ENCODE data around the gene ANKRD11. TPM values are rescaled to one million over a fixed set of nuclear protein-coding genes. Genes with fewer than 3 reads are reported as not detected.
"Not testable (repeated sequence)": the region's sequence is repeated elsewhere in the genome, so short reads cannot be mapped to it uniquely, and the experiment has no call there.

The ANKRD11 gene
- total and polyA plus RNA-seq, 2 donors: 51.2 to 73.3 TPM

GRCh38 chr16:89275837-89276720 is 214.3 kb downstream of the ANKRD11 start:
- WGBS: 93% methylated on average over 39 of the region's 39 CpGs
- Histone ChIP-seq H3K27ac (ENCODE audit: low read depth) (no peak overlapping the region), H3K4me3 (ENCODE audit: low read depth, low read length) (no peak overlapping the region), H3K4me1 (ENCODE audit: insufficient read depth) (no peaks in the 10 kb centered on the region), H3K36me3 (ENCODE audit: insufficient read depth) (peaks cover 12% of the 10 kb centered on the region)
- DNase-seq (ENCODE audit: extremely low spot score): no peak

- 95% methylated on average over 11 of the region's 11 CpGs for WGBS
- peaks cover 12% of the 10 kb centered on the region for H3K36me3 ChIP-seq (ENCODE audit: insufficient read depth)
- H3K4me3 ChIP-seq (ENCODE audit: low read depth, low read length): no peak overlapping the region
- H3K27ac ChIP-seq (ENCODE audit: low read depth): no peak overlapping the region
- H3K4me1 ChIP-seq (ENCODE audit: insufficient read depth): no peaks in the 10 kb centered on the region
- DNase-seq (ENCODE audit: extremely low spot score): no peak
Measured at GRCh38 chr16:89275284-89275584, 215.1 kb downstream of the ANKRD11 start.

GRCh38 chr16:89274561-89275283 is 215.6 kb downstream of the ANKRD11 start:
- 93% methylated on average over 30 of the region's 30 CpGs for WGBS
- peaks cover 12% of the 10 kb centered on the region for H3K36me3 ChIP-seq (ENCODE audit: insufficient read depth)
- no peak for DNase-seq (ENCODE audit: extremely low spot score)
- no peak overlapping the region for H3K27ac ChIP-seq (ENCODE audit: low read depth)
- H3K4me3 ChIP-seq (ENCODE audit: low read depth, low read length): no peak overlapping the region
- H3K4me1 ChIP-seq (ENCODE audit: insufficient read depth): no peaks in the 10 kb centered on the region

DNA sequence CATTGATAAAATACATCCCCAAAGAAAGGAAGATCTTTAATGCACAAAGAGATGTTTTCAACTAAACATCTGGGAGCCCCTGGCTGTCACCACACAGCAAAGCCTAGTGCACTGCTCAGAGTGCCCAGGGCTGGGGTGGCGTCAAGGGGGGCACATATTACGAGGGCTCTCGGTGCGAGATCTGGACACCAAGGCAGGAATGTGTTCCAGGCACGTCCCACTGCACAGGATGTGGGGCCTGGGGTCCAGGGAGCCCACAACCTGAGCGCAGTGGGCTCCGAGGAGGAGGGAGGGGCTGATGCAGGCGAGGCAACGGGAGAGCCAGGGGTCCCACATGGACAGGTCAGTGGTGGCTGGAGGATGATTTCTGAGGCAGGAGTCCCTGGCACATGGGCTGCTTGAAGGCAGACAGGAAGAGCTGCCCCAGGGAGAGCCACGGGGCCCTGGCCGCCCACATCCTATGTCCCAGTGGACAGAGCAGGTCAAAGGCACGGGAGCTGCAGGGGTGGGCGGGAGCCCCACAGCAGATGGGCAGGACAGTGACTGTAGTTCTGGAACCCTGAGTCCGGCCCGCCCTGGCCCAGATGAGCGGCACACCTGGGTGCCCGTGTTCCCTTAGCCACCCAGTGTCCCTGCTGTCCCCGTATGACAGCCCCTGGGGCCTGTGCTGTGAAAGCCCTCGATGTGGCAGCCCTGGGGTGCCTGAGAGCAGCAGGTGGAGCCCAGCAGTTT is 216.5 kb downstream of the ANKRD11 start:
- DNase-seq (ENCODE audit: extremely low spot score): no peak
- Histone ChIP-seq H3K4me3 (ENCODE audit: low read depth, low read length) (no peak overlapping the region), H3K36me3 (ENCODE audit: insufficient read depth) (peaks cover 12% of the 10 kb centered on the region), H3K4me1 (ENCODE audit: insufficient read depth) (no peaks in the 10 kb centered on the region), H3K27ac (ENCODE audit: low read depth) (no peak overlapping the region)
- 91% methylated on average over 19 of the region's 19 CpGs for WGBS

- H3K36me3 ChIP-seq (ENCODE audit: insufficient read depth): peaks cover 10% of the 10 kb centered on the region
- no peak overlapping the region for H3K27ac ChIP-seq (ENCODE audit: low read depth)
- H3K4me3 ChIP-seq (ENCODE audit: low read depth, low read length): no peak overlapping the region
- no peak for DNase-seq (ENCODE audit: extremely low spot score)
- 98% methylated on average over 6 of the region's 6 CpGs for WGBS
- H3K4me1 ChIP-seq (ENCODE audit: insufficient read depth): no peaks in the 10 kb centered on the region
Measured at GRCh38 chr16:89272631-89273030, 217.7 kb downstream of the ANKRD11 start.

GRCh38 chr16:89270666-89271345 is 219.6 kb downstream of the ANKRD11 start:
- Histone ChIP-seq H3K4me1 (ENCODE audit: insufficient read depth) (no peaks in the 10 kb centered on the region), H3K27ac (ENCODE audit: low read depth) (no peak overlapping the region), H3K36me3 (ENCODE audit: insufficient read depth) (peaks cover 10% of the 10 kb centered on the region), H3K4me3 (ENCODE audit: low read depth, low read length) (no peak overlapping the region)
- DNase-seq (ENCODE audit: extremely low spot score): no peak
- 96% methylated on average over 32 of the region's 32 CpGs for WGBS

GRCh38 chr16:89269805-89270665 is 220.3 kb downstream of the ANKRD11 start:
- no peak for DNase-seq (ENCODE audit: extremely low spot score)
- whole genome bisulfite sequencing: 94% methylated on average over 27 of the region's 27 CpGs
- H3K4me1 ChIP-seq (ENCODE audit: insufficient read depth): no peaks in the 10 kb centered on the region
- no peak overlapping the region for H3K4me3 ChIP-seq (ENCODE audit: low read depth, low read length)
- no peak overlapping the region for H3K27ac ChIP-seq (ENCODE audit: low read depth)
- H3K36me3 ChIP-seq (ENCODE audit: insufficient read depth): peaks cover 10% of the 10 kb centered on the region

DNA sequence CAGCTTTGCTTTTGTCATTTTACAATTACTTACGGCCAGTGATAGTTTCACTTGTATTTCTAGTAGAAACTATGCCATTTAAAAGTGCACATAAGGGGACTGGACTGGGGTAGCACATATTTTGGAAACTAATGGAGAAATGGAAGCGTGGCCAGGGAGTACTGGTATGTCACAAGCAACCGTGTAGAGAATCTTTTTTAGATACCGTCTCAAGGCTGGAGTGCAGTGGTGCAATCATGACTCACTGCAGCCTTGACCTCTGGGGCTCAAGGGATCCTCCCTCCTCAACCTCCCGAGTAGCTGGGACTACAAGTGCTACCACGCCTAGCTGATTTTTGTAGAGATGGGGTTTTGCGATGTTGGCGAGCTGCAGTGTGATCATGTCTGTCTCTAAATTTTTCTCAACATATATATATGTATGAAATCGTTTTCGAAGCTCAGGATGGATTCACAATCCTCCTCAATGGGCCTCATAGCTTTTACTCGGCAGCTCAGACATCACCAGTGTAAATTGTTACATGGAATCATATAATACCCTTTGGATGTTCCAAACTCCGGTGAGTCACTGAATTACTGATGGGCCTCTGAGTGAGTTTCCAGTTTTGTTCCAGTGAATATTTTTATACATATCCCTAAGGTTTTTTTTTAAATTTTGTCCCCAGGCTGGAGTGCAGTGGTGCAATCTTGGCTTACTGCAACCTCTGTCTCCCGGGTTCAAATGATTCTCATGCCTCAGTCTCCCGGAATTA is 221.2 kb downstream of the ANKRD11 start:
- no peak for DNase-seq (ENCODE audit: extremely low spot score)
- H3K36me3 ChIP-seq (ENCODE audit: insufficient read depth): peaks cover 7% of the 10 kb centered on the region
- no peaks in the 10 kb centered on the region for H3K4me1 ChIP-seq (ENCODE audit: insufficient read depth)
- no peak overlapping the region for H3K4me3 ChIP-seq (ENCODE audit: low read depth, low read length)
- WGBS: 79% methylated on average over 14 of the region's 14 CpGs
- H3K27ac ChIP-seq (ENCODE audit: low read depth): no peak overlapping the region

DNA sequence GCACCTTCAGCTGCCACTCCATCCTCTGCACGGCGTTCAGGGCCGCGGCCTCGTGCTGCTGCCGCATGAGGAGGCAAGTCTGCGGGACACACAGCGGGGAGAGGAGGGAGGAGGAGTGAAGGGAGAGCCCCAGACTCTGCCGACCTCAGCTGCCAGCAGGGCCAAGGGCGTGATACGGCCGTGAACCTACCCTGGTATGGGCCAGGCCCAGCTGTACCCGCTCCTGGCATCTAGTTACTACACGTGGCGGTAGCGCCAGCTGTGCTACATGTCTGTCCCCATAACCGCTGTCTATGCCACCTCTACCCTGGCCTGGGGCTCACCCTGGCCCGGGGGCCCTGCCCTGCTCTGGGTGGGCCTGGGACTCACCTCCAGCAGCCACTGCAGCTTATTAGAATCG is 221.8 kb downstream of the ANKRD11 start:
- H3K36me3 ChIP-seq (ENCODE audit: insufficient read depth): peaks cover 2% of the 10 kb centered on the region
- WGBS: 91% methylated on average over 19 of the region's 19 CpGs
- H3K4me1 ChIP-seq (ENCODE audit: insufficient read depth): no peaks in the 10 kb centered on the region
- no peak overlapping the region for H3K4me3 ChIP-seq (ENCODE audit: low read depth, low read length)
- no peak overlapping the region for H3K27ac ChIP-seq (ENCODE audit: low read depth)
- no peak for DNase-seq (ENCODE audit: extremely low spot score)

- H3K27ac ChIP-seq (ENCODE audit: low read depth); H3K36me3 ChIP-seq (ENCODE audit: insufficient read depth); H3K4me3 ChIP-seq (ENCODE audit: low read depth, low read length); H3K4me1 ChIP-seq (ENCODE audit: insufficient read depth); DNase-seq (ENCODE audit: extremely low spot score): not testable (repeated sequence)
- 88% methylated on average over 10 of the region's 15 CpGs for WGBS
Measured at GRCh38 chr16:89267746-89268145, 222.6 kb downstream of the ANKRD11 start.

DNA sequence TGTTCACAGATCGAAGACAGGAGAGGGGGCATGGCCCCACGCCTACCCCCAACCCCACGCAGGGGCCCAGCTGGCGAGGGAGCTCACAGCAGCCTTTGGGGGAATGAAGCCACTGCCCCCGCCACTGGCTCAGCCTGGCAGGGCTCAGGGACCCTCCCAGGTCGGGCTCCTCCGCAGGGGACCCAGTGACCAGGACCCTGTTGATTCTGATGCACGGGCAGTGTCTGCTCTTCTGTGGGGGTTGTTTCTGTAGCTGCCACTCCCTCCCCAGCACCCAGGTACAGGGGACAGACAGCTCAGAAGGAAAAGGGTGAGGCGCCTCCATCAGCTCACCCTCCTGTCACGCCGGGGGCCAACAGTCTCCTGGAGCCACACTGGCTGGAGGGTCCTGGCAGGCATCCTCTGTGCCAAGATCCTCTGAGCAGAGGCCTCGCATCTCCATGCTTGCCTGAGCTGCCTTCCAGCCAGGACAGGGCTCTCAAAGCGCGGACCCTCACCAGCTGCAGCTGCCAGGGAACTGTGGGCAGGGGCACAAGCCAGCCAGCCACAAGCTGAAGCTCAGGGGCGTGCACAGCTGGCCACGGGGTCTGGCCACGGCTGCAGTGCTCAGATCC is 223.7 kb downstream of the ANKRD11 start:
- Histone ChIP-seq H3K4me3 (ENCODE audit: low read depth, low read length) (no peak overlapping the region), H3K36me3 (ENCODE audit: insufficient read depth) (peaks cover 2% of the 10 kb centered on the region), H3K4me1 (ENCODE audit: insufficient read depth) (no peaks in the 10 kb centered on the region), H3K27ac (ENCODE audit: low read depth) (no peak overlapping the region)
- 91% methylated on average over 17 of the region's 17 CpGs for WGBS
- no peak for DNase-seq (ENCODE audit: extremely low spot score)

DNA sequence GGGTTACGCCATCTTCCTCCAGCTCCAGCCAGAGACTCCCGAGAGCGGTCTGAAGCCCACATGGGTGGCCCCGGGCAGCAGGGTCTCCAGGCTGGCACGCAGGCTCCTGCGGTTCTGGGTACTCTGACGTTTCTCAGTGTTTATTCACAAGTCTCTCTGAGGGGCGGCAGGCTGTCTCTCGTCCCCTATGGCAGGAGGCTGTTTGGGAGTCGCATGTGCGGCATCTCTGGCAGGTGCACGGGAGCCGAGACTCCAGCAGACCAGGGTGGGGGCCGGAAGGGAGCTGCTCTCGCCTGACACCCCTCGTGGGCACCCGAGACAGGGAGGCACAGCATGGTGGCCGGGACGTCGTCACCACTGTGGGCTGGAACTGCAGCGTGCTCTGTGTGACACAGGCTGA is 224.7 kb downstream of the ANKRD11 start:
- 89% methylated on average over 21 of the region's 21 CpGs for WGBS
- DNase-seq (ENCODE audit: extremely low spot score): no peak

More for the DNA sequence above, 224.7 kb downstream of the ANKRD11 start:
- no peak overlapping the region for H3K4me3 ChIP-seq (ENCODE audit: low read depth, low read length)
- no peaks in the 10 kb centered on the region for H3K36me3 ChIP-seq (ENCODE audit: insufficient read depth)
- no peak overlapping the region for H3K27ac ChIP-seq (ENCODE audit: low read depth)
- no peaks in the 10 kb centered on the region for H3K4me1 ChIP-seq (ENCODE audit: insufficient read depth)
